Measurements from ENCODE around the gene SLC43A2.
"Not testable (repeated sequence)": the region's sequence is repeated elsewhere in the genome, so short reads cannot be mapped to it uniquely, and the experiment has no call there.

SLC43A2 gene

DNA sequence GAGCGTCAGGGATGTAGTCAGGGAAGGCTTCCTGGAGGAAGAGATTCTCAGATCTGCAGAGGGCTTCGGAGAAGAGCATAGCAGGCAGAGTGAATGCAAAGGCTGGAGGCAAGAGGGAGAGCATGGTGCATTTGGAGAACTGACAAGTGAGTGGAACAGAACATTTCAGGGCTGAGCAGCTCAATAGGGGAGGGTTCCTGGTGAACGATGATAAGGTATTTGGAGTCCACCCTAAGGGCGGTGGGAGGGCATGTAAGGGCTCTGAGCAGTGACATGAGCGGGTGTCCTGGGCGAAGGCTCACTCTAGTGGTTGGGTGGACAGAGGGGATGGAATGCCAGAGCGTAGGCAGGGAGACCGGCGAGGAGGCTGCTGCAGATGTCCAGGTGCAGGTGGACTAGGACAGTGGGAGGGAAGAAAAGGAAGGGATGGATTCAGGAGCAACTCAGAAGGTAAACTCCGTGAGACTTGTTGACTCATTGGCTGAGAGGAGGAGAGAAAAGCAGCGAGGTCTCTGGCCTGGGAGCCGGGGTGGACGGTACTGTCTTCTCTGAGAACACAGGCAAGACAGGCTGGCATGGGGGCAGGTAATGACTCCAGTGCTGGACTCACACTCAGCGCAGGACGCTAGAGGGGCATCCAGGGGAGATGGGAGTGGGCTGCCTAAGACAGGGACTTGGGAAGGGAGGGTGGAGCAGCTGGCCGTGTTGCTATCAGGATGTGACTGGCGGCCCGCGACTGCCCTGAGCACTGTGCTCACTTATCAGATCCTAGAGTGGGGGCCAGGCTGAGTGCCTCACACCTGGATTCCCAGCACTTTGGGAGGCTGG, 64.6 kb downstream of the SLC43A2 start:
- Histone ChIP-seq H3K9me3 (no peaks in the 10 kb centered on the region), H3K27me3 (ENCODE audit: low read depth) (no peaks in the 10 kb centered on the region), H3K4me1 (peaks cover 8% of the 10 kb centered on the region; the same call in 1 of the 2 replicates), H3K4me3 (no peak overlapping the region), H3K36me3 (replicated peaks) (peaks cover 10% of the 10 kb centered on the region)
- no peak for DNase-seq (ENCODE audit: low spot score in 2 of 2)
- in situ Hi-C loops (cut with MboI; ENCODE audit: low sequenced_read_pairs), result no loop called here

DNA sequence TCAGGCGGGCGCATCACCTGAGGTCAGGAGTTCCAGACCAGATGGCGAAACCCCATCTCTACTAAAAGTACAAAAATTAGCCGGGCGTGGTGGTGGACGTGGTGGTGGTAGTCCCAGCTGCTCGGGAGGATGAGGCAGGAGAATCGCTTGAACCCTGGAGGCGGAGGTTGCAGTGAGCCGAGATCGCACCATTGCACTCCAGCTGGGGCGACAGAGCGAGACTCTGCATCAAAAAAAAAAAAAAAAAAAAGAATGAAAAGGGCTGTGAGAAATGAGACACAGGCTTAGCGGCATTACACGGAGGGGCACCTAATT, 65.2 kb downstream of the SLC43A2 start:
- H3K27me3 ChIP-seq (ENCODE audit: low read depth); in situ Hi-C loops (cut with MboI; ENCODE audit: low sequenced_read_pairs); H3K4me1 ChIP-seq; H3K9me3 ChIP-seq; DNase-seq (ENCODE audit: low spot score in 2 of 2); H3K4me3 ChIP-seq: not testable (repeated sequence)
- H3K36me3 ChIP-seq (replicated peaks), result peaks cover 11% of the 10 kb centered on the region

DNA sequence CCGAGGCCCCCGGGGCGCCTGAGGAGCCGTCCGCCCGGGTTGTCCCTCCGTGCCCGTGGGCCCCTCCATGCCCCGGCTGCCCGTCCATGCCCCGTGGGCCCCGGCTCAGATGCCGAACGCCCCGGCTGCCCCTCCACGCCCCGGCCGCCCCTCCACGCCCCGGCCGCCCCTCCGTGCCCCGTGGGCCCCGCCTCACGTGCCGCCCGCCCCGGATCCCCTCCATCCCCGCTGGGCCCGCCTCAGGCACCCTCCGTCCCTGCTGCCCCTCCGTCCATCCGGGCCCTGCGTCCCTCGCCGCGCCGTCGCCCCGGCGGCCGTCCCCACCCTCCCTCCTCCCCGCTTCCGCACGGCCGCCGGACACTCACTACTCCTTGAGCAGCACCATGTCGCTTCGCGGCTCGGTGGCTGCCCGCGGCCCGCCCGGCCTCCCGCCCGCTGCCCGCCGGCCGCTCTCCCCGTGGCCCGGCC, 66.4 kb downstream of the SLC43A2 start:
- H3K36me3 ChIP-seq (replicated peaks), result peaks cover 11% of the 10 kb centered on the region
- in situ Hi-C loops (cut with MboI; ENCODE audit: low sequenced_read_pairs), result no loop called here
- H3K27me3 ChIP-seq (ENCODE audit: low read depth), result no peaks in the 10 kb centered on the region
- H3K4me1 ChIP-seq, result peaks cover 8% of the 10 kb centered on the region; the same call in 1 of the 2 replicates
- peak in 1 of 2 experiments; percentile 61 for DNase-seq (ENCODE audit: low spot score in 2 of 2)
- no peaks in the 10 kb centered on the region for H3K9me3 ChIP-seq
- H3K4me3 ChIP-seq, result peak overlapping the region; percentile 55

DNA sequence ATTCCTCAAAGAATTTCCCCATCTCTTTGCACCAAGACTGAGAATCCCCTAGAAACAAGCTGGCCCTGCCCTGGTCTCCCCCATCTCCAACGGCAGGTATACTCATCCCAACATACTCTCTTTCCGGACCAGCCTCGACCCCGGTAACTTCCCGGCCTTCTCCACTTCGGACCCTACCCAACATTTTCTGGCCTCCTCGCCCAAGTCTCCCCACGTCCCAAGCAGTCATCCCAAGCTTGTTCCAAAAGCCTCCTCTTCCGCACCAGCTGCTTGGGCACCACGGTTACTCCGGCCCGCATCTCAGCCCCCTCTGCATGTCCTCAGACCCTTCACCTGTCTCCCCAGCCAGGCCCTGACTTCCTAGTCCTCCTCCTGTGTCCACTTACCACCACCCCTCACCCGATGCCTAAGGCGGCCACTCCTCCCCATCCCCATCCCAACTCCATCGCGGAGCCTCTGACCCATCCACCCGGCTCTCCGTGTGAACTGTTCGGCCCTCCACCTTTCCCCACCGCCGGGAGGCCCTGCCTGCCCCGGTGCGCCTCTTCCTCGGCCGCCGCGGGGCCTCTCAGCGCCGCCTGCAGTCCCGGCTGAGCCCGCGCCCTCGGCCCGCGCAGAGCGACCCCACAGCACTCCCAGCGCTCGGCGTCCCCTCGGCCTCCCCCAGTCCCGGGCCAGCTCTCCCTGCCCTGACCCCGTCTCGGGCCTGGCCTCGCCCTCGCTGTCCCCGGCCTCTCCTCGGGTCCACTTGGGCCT, 67.0 kb downstream of the SLC43A2 start:
- Histone ChIP-seq H3K4me1 (peaks cover 8% of the 10 kb centered on the region; the same call in 1 of the 2 replicates), H3K9me3 (no peaks in the 10 kb centered on the region), H3K36me3 (replicated peaks) (peaks cover 11% of the 10 kb centered on the region), H3K4me3 (peak overlapping the region; percentile 55), H3K27me3 (ENCODE audit: low read depth) (no peaks in the 10 kb centered on the region)
- DNase-seq (ENCODE audit: low spot score in 2 of 2), result peak; percentile 20 to 38
- in situ Hi-C loops (cut with MboI; ENCODE audit: low sequenced_read_pairs), result no loop called here

DNA sequence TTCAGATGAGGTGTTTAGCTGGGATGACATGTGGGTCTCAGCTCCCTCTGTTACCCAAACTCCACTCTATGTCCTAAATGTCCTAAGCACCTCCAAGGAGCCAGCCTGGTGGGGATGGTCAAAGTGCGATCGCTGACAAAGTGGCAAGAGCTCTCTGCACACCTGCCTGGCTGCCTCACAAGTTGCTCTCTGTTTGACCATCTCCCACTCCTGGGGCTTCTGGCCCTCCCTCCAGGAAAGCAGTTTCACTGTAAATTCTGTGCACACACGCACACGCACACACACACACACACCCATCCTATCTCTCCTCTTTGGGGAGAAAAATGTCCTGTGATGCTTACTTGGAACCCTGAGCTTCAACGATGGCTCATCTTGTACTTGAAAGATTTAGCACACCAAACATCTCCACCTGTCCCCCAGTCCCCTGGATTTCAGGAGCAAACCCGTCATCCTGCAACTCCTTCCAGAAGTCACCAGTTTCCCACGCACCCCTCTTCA, 67.7 kb downstream of the SLC43A2 start:
- Histone ChIP-seq H3K4me1 (peaks cover 8% of the 10 kb centered on the region; the same call in 1 of the 2 replicates), H3K9me3 (no peaks in the 10 kb centered on the region), H3K4me3 (peak overlapping the region; percentile 55), H3K27me3 (ENCODE audit: low read depth) (no peaks in the 10 kb centered on the region), H3K36me3 (replicated peaks) (peaks cover 12% of the 10 kb centered on the region)
- DNase-seq (ENCODE audit: low spot score in 2 of 2), result no peak
- in situ Hi-C loops (cut with MboI; ENCODE audit: low sequenced_read_pairs), result no loop called here

- Histone ChIP-seq H3K4me1 (peaks cover 8% of the 10 kb centered on the region; the same call in 1 of the 2 replicates), H3K27me3 (ENCODE audit: low read depth) (no peaks in the 10 kb centered on the region), H3K36me3 (replicated peaks) (peaks cover 16% of the 10 kb centered on the region), H3K4me3 (no peak overlapping the region), H3K9me3 (no peaks in the 10 kb centered on the region)
- in situ Hi-C loops (cut with MboI; ENCODE audit: low sequenced_read_pairs), result no loop called here
- DNase-seq (ENCODE audit: low spot score in 2 of 2), result no peak
Measured at GRCh38 chr17:1560101-1560857, 68.4 kb downstream of the SLC43A2 start.

- Histone ChIP-seq H3K9me3 (no peaks in the 10 kb centered on the region), H3K36me3 (replicated peaks) (peaks cover 16% of the 10 kb centered on the region), H3K27me3 (ENCODE audit: low read depth) (no peaks in the 10 kb centered on the region), H3K4me1 (peaks cover 8% of the 10 kb centered on the region; the same call in 1 of the 2 replicates), H3K4me3 (no peak overlapping the region)
- in situ Hi-C loops (cut with MboI; ENCODE audit: low sequenced_read_pairs), result no loop called here
- DNase-seq (ENCODE audit: low spot score in 2 of 2), result no peak
Measured at GRCh38 chr17:1559047-1560043, 69.3 kb downstream of the SLC43A2 start.

DNA sequence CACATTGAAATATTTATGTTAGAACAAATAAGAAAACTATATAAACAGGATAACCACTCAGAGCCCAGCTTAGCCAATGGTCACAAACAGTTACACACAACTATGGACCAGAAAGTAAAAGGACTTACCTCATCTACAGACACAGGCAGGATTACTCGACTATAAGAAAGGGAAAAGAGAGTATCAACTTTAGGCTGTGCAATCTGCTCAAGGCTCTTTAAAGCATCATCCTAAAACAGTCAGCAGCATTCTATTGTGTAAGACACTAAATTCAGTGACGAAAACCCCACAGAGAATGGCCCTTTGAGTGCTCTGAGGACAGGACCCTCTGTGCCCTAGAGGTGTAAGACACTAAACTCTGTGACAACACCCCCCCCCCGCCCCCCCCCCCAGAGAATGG, 70.2 kb downstream of the SLC43A2 start:
- Histone ChIP-seq H3K4me1 (peaks cover 8% of the 10 kb centered on the region; the same call in 1 of the 2 replicates), H3K36me3 (replicated peaks) (peaks cover 16% of the 10 kb centered on the region), H3K27me3 (ENCODE audit: low read depth) (no peaks in the 10 kb centered on the region), H3K9me3 (no peaks in the 10 kb centered on the region), H3K4me3 (no peak overlapping the region)
- DNase-seq (ENCODE audit: low spot score in 2 of 2), result no peak
- in situ Hi-C loops (cut with MboI; ENCODE audit: low sequenced_read_pairs), result no loop called here

DNA sequence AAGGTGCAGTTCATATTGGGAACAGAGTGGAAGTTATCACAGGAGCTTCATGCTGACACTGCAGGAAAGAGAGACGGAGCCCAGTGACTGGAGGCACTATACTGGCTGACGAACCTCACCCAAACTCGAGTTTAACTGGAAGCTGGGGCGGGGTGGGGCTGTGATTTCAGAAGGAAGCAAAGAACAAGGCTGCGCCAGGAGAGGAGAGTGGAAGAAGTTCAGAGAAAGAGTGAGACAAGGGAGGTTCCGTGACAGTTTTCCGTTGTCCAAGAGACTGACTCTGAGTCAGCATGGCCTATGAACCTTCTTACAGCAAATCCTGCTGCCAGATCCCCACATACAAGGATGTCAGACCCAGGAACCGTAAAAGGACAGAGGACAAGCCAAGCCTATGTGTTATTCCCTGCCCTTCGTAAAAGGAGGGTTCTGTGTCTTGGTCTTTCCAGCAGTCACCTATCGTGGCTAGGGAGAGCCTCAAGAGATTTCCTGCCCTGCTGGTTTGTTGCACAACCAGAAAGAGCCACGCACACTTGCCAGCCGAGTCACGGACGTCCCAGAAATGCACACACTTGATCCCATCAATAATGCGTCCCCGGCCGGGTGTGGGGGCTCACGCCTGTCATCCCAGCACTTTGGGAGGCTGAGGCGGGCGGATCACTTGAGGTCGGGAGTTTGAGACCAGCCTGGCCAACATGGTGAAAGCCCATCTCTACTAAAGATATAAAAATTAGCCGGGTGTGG, 71.1 kb downstream of the SLC43A2 start:
- no peaks in the 10 kb centered on the region for H3K9me3 ChIP-seq
- peaks cover 18% of the 10 kb centered on the region for H3K36me3 ChIP-seq (replicated peaks)
- no peak overlapping the region for H3K4me3 ChIP-seq
- no peaks in the 10 kb centered on the region for H3K27me3 ChIP-seq (ENCODE audit: low read depth)
- peaks cover 5% of the 10 kb centered on the region; the same call in 1 of the 2 replicates for H3K4me1 ChIP-seq
- in situ Hi-C loops (cut with MboI; ENCODE audit: low sequenced_read_pairs), result no loop called here
- no peak for DNase-seq (ENCODE audit: low spot score in 2 of 2)

- no peaks in the 10 kb centered on the region for H3K9me3 ChIP-seq
- in situ Hi-C loops (cut with MboI; ENCODE audit: low sequenced_read_pairs), result no loop called here
- H3K27me3 ChIP-seq (ENCODE audit: low read depth), result no peaks in the 10 kb centered on the region
- H3K36me3 ChIP-seq (replicated peaks), result peaks cover 28% of the 10 kb centered on the region
- no peaks in the 10 kb centered on the region for H3K4me1 ChIP-seq
- no peak for DNase-seq (ENCODE audit: low spot score in 2 of 2)
- no peak overlapping the region for H3K4me3 ChIP-seq
Measured at GRCh38 chr17:1555651-1556471, 72.8 kb downstream of the SLC43A2 start.

- H3K4me1 ChIP-seq, result no peaks in the 10 kb centered on the region
- no peaks in the 10 kb centered on the region for H3K27me3 ChIP-seq (ENCODE audit: low read depth)
- no peak overlapping the region for H3K4me3 ChIP-seq
- in situ Hi-C loops (cut with MboI; ENCODE audit: low sequenced_read_pairs), result no loop called here
- no peak for DNase-seq (ENCODE audit: low spot score in 2 of 2)
- H3K36me3 ChIP-seq (replicated peaks), result peaks cover 28% of the 10 kb centered on the region
- no peaks in the 10 kb centered on the region for H3K9me3 ChIP-seq
Measured at GRCh38 chr17:1554751-1555540, 73.7 kb downstream of the SLC43A2 start.
